GM18951 (cell line): ENCODE results near the gene C17orf50.

Source experiments
- POLR2A ChIP-seq: IDR thresholded peaks from 4 replicates; pipeline ENCODE4 v1.6.1; 2011; ENCODE audit warnings: mild to moderate bottlenecking; ENCODE audit not compliant: insufficient read length, insufficient read depth; ENCODE audit errors: extremely low read depth
- in situ Hi-C: fragments of 300-500 bp; cut with MboI; formaldehyde crosslinking; loops from one replicate; pipeline ENCODE4 v1.12.0; 2022; ENCODE audit warnings: low sequenced_read_pairs, mixed read lengths, inconsistent platforms; ENCODE audit not compliant: unreplicated experiment

Gene C17orf50

DNA sequence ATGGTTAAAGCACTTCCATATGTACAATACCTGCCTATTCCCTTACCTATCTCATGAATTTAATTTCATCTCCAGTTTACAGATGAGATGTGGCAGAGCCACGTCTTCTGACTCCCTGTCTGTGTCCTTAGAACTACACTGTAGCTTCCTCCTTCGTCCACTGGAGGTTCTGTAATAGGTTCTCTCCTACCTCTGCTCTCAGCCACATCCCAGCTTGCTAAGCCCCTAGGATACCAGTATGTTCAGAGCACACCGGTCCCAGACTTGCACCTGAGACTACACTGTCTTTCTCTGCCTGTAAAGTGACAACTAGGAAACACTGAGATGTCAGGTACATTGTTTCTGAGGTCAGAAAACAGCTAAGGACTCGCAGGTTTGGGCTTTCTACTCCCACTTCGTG, 33.1 kb upstream of the C17orf50 start:
- TF ChIP-seq POLR2A: no peak
- in situ Hi-C loops: loop anchor here (25.0 kb wide), 1 partner anchor 565 kb away; no protein-coding TSS in a partner anchor

DNA sequence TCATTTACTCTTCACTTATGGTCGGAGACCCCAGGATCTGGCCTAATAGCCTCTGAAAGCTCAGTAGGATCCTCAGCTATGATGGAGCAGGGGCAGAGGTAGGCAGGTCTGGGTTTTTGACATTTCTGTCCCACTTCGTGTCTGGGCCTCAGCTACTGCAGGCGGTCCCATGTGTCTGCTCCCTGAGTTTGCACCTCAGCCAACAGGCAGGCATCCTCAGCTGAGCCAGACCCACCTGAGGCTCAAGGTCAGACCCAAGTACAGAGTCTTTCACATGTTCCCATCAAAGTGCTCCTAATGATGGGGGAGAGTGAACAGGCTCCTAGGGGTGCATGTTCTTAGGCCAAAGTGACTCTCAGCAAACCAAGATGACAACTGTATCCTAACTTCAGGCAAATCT, 32.1 kb upstream of the C17orf50 start:
- in situ Hi-C loops: loop anchor here (25.0 kb wide), 1 partner anchor 566 kb away; no protein-coding TSS in a partner anchor
- TF ChIP-seq POLR2A: no peak

DNA sequence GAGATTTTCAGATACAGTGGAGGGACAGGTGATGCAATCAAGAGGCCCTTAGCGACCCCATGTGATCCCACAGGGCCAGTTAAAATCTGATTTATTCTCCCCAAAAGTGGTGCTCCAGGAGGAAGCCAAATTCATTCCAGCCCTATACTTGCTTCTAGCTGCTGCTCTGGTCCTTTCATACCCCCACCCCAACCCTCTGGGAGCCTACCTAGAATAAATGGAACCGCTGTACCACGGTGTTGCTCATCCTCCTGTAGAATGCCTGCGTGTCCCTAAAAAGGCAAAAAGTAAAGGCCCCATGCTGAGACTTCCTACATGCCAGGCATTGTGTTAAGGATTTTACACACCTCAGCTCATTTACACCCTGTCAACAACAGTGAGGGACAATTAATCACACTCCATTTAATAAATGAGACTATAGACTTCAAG, 31.3 kb upstream of the C17orf50 start:
- in situ Hi-C loops: loop anchor here (25.0 kb wide), 1 partner anchor 567 kb away; no protein-coding TSS in a partner anchor
- TF ChIP-seq POLR2A: no peak

GRCh38 chr17:35730400-35731005, 30.2 kb upstream of the C17orf50 start:
- no peak for TF ChIP-seq POLR2A
- in situ Hi-C loops: loop anchor here (25.0 kb wide), 1 partner anchor 568 kb away; no protein-coding TSS in a partner anchor

DNA sequence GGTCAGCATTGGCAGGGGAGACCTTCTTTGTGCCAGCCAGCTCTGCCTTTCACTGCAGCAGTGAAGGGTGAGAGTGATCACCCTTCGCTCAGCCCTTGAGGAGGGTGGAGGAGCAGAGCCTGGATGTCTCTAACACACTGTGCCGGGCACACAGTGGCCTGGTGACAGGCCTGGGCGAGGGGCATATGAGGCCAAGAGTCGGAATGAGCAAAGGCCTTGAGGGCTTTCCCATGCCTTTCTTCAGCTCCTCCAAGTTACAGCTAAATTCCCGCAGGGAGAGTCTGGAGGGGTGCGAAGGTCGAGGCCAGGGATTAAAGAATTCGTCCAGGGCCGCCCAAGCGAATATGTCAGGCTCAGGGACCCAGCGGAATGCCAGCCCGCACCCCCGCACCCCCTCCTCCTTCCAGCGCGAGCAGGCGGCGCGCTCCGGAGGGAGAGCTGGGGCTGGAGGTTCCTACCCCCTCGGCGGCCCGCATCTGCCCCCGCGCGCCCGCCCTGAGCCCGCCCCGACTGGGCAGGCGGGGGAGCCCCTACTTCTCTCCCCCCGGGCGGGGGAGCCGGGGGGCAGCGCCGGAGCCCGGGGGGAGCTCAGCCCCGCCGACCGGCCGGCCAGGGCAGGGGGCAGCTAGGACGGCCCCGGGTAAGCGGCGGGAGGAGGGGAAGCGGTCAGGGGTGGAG, 29.3 kb upstream of the C17orf50 start, which contains the start of gene RASL10B:
TSS of gene RASL10B (plus strand) at position 401 of the 678 bp plus-strand sequence. CDS start 3,546 bp downstream, outside the sequence.
- in situ Hi-C loops: loop anchor here (25.0 kb wide), 1 partner anchor 569 kb away; no protein-coding TSS in a partner anchor
- TF ChIP-seq POLR2A: no peak

- no peak for TF ChIP-seq POLR2A
- in situ Hi-C loops: loop anchor here (25.0 kb wide), 1 partner anchor 570 kb away; no protein-coding TSS in a partner anchor
These were observed 28.5 kb upstream of the C17orf50 start for GRCh38 chr17:35731917-35732805.

DNA sequence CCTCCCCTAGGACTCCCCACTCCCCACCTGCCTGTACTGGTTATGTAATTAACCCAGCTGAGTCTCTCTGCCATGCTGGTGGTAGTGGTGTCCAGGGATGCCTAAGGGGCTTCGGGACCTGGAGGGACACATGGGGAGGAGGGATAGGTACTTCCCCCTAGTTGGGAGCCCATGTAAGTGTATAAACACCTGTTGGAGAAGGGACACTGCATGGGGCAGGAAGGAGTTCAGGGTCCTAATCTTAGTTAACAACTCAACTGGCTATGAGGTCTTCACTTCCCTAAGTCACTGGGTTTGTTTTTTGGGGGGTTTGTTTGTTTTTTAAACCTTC, 27.9 kb upstream of the C17orf50 start:
- in situ Hi-C loops: loop anchor here (25.0 kb wide), 1 partner anchor 570 kb away; no protein-coding TSS in a partner anchor
- no peak for TF ChIP-seq POLR2A

GRCh38 chr17:35733366-35733765, 27.3 kb upstream of the C17orf50 start:
- in situ Hi-C loops: loop anchor here (25.0 kb wide), 1 partner anchor 571 kb away; no protein-coding TSS in a partner anchor
- TF ChIP-seq POLR2A: no peak

DNA sequence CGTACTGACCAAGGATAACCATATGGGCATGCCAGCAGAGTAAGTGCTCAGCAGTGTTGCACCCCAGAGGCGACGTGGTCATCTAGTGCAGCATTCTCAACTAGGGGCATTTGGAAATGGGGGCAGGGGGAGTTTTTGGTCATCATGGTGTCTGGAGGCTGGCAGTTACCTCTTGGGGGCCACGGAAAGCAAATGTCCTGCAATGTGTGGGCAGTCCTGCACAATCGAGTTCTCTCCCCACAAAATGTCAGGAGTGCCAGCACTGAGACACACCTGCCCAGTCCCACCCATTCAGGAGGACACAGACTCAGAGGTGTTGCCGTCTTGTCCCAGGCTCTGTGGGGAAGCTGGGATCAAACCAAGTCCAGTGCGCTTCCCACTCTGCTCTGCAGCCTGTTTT, 26.3 kb upstream of the C17orf50 start:
- in situ Hi-C loops: loop anchor here (25.0 kb wide), 1 partner anchor 572 kb away; no protein-coding TSS in a partner anchor
- no peak for TF ChIP-seq POLR2A

DNA sequence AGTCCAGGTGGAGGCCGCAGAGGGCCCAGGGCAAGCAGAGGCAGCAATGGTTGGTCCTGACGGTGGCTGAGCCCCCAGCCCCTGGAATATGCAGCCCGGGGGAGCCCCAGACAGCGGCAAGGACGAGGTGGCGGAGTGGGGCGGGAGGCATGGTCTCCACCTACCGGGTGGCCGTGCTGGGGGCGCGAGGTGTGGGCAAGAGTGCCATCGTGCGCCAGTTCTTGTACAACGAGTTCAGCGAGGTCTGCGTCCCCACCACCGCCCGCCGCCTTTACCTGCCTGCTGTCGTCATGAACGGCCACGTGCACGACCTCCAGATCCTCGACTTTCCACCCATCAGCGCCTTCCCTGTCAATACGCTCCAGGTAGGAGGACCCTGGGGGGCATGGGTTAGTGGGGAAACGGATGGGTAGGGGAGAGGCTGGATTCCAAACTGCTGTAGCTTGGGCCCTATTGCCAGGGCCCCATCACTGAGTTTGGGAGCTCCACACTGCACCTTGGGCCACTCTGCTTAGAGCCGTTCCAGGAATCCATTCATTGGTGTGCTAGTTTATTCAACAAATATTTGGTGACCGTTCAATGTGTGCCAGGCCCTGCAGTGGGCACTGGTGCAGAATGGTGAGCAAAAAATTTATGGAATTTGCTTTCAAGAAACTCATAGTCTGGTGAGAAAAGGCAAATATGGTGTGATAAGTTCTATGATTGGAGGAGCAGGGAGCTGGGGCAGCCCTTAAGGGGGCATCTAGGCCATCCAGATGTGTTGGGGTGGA, 25.5 kb upstream of the C17orf50 start:
- in situ Hi-C loops: loop anchor here (25.0 kb wide), 1 partner anchor 573 kb away; no protein-coding TSS in a partner anchor
- no peak for TF ChIP-seq POLR2A

- in situ Hi-C loops: loop anchor here (25.0 kb wide), 1 partner anchor 574 kb away; no protein-coding TSS in a partner anchor
- no peak for TF ChIP-seq POLR2A
These were observed 24.5 kb upstream of the C17orf50 start for GRCh38 chr17:35736236-35736635.
